Adrenal gland (tissue), 5 donors: Measurements from ENCODE around the gene NUP160.
"Not testable (repeated sequence)": the region's sequence is repeated elsewhere in the genome, so short reads cannot be mapped to it uniquely, and the experiment has no call there.

Source experiments
- POLR2A ChIP-seq, 2 donors: fragments of 450-650 bp; IDR thresholded peaks; one replicate each; pipeline ENCODE4 v1.6.1; 2017; ENCODE audit warnings: antibody characterized with exemption in 2 of 2, mild to moderate bottlenecking in 2 of 2, moderate library complexity in 1 of 2
- TF ChIP-seq, protein P1 (sequence below), 6 experiments: fragments of 450-650 bp in 4 of 6; fragments of 200-600 bp in 2 of 6; sonication (generic) in 1 of 6; IDR thresholded peaks; 1 replicate in 5 of 6; 2 replicates in 1 of 6; pipeline versions ENCODE4 v1.5.1 to v1.8.0; 2016 to 2021; ENCODE audit warnings: antibody characterized with exemption in 6 of 6, mild to moderate bottlenecking in 2 of 6, moderate library complexity in 1 of 6
- donor health status: DM: no; HTN: no; CAD: no.

DNA sequence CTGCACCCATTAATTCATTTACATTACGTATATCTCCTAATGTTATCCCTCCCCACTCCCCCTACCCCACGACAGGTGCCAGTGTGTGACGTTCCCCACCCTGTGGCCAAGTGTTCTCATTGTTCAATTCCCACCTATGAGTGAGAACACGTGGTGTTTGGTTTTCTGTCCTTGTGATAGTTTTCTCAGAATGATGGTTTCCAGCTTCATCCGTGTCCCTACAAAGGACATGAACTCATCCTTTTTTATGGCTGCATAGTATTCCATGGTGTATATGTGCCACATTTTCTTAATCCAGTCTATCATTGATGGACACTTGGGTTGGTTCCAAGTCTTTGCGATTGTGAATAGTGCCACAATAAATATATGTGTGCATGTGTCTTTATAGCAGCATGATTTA, 25.5 kb downstream of the NUP160 start:
- TF ChIP-seq, protein P1, sequence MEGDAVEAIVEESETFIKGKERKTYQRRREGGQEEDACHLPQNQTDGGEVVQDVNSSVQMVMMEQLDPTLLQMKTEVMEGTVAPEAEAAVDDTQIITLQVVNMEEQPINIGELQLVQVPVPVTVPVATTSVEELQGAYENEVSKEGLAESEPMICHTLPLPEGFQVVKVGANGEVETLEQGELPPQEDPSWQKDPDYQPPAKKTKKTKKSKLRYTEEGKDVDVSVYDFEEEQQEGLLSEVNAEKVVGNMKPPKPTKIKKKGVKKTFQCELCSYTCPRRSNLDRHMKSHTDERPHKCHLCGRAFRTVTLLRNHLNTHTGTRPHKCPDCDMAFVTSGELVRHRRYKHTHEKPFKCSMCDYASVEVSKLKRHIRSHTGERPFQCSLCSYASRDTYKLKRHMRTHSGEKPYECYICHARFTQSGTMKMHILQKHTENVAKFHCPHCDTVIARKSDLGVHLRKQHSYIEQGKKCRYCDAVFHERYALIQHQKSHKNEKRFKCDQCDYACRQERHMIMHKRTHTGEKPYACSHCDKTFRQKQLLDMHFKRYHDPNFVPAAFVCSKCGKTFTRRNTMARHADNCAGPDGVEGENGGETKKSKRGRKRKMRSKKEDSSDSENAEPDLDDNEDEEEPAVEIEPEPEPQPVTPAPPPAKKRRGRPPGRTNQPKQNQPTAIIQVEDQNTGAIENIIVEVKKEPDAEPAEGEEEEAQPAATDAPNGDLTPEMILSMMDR (IDR thresholded peaks at IDR 0.05), result not testable (repeated sequence)
- not testable (repeated sequence) for TF ChIP-seq POLR2A (IDR thresholded peaks at IDR 0.05)
